Measurements from ENCODE around the gene MIPOL1. TPM values are rescaled to one million over a fixed set of nuclear protein-coding genes. Genes with fewer than 3 reads are reported as not detected.
"Not testable (repeated sequence)": the region's sequence is repeated elsewhere in the genome, so short reads cannot be mapped to it uniquely, and the experiment has no call there.

MIPOL1 gene
- total and polyA plus RNA-seq, 2 donors from 2014 or later, result 4.4 to 14.8 TPM

DNA sequence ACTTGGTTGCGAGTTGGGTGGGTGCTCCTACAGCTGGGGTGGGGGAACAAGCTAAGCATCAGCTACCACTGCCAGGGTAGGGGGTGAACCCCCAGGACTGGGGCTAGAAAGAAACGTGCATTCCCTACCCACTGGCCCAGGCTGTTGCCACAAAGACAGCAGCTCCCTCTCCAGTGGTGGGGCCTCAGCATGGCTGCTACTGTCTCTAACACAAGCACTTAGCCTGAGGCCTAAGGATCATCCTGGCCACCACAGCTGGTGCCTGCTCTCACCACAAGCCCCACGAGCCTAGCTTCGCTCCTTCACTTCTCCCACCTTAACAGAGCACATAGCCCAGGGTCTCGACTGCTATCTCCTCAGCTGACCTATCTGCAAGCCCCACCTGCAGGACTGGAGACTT lies 44.3 kb upstream of the MIPOL1 start:
- DNase-seq, result peak in 1 of 5 donors; percentile 42
- H3K9me3 ChIP-seq (ENCODE audit: control insufficient read depth in 2 of 3, insufficient read depth in 1 of 3, low read length in 3 of 3), result peaks cover 0 to 5% (median 0%) of the 10 kb centered on the region in 3 donors
- H3K36me3 ChIP-seq (ENCODE audit: control insufficient read depth in 2 of 3, insufficient read depth in 3 of 3, low read length in 3 of 3), result no peaks in the 10 kb centered on the region
- TF ChIP-seq, protein P1, sequence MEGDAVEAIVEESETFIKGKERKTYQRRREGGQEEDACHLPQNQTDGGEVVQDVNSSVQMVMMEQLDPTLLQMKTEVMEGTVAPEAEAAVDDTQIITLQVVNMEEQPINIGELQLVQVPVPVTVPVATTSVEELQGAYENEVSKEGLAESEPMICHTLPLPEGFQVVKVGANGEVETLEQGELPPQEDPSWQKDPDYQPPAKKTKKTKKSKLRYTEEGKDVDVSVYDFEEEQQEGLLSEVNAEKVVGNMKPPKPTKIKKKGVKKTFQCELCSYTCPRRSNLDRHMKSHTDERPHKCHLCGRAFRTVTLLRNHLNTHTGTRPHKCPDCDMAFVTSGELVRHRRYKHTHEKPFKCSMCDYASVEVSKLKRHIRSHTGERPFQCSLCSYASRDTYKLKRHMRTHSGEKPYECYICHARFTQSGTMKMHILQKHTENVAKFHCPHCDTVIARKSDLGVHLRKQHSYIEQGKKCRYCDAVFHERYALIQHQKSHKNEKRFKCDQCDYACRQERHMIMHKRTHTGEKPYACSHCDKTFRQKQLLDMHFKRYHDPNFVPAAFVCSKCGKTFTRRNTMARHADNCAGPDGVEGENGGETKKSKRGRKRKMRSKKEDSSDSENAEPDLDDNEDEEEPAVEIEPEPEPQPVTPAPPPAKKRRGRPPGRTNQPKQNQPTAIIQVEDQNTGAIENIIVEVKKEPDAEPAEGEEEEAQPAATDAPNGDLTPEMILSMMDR (IDR thresholded peaks at IDR 0.05; ENCODE audit: borderline replicate concordance, extremely low read depth, insufficient read depth), result no peak
- no peak overlapping the region for H3K4me3 ChIP-seq (ENCODE audit: low read length in 3 of 3)
- no peaks in the 10 kb centered on the region for H3K27me3 ChIP-seq (ENCODE audit: control insufficient read depth, insufficient read depth, low read length)
- H3K4me1 ChIP-seq (ENCODE audit: control insufficient read depth in 2 of 3, insufficient read depth in 2 of 3, low read depth in 1 of 3, low read length in 3 of 3), result no peaks in the 10 kb centered on the region
- no peak overlapping the region for H3K9ac ChIP-seq (ENCODE audit: low read length in 3 of 3)
- H3K27ac ChIP-seq (ENCODE audit: low read depth in 2 of 2, low read length in 2 of 2), result no peak overlapping the region
- intact Hi-C loops (cut with DNase I), result no loop called here
- no peak for FAIRE-seq

DNA sequence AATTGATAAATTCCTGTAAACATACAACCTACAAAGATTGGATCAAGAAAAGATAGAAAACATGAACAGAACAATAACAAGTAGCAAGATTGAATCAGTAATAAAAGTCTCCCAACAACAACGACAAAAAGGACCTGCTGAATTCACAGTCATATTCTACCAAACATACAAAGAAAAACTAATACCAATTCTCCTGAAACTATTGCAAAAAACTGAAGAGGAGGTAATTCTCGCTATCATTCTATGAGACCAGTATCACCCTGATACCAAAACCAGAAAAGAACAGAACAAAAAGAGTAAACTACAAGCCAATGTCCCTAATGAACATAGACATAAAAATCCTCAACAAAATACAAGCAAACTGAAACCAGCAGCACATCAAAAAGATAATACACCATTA lies 39.8 kb upstream of the MIPOL1 start:
- no peaks in the 10 kb centered on the region for H3K4me1 ChIP-seq (ENCODE audit: control insufficient read depth in 2 of 3, insufficient read depth in 2 of 3, low read depth in 1 of 3, low read length in 3 of 3)
- no peak overlapping the region for H3K9ac ChIP-seq (ENCODE audit: low read length in 3 of 3)
- H3K36me3 ChIP-seq (ENCODE audit: control insufficient read depth in 2 of 3, insufficient read depth in 3 of 3, low read length in 3 of 3), result no peaks in the 10 kb centered on the region
- H3K27ac ChIP-seq (ENCODE audit: low read depth in 2 of 2, low read length in 2 of 2), result no peak overlapping the region
- intact Hi-C loops (cut with DNase I), result no loop called here
- peaks cover 0 to 5% (median 0%) of the 10 kb centered on the region in 3 donors for H3K9me3 ChIP-seq (ENCODE audit: control insufficient read depth in 2 of 3, insufficient read depth in 1 of 3, low read length in 3 of 3)
- no peak for FAIRE-seq
- TF ChIP-seq, protein P1 (IDR thresholded peaks at IDR 0.05; ENCODE audit: borderline replicate concordance, extremely low read depth, insufficient read depth), result no peak
- no peak for DNase-seq
- no peaks in the 10 kb centered on the region for H3K27me3 ChIP-seq (ENCODE audit: control insufficient read depth, insufficient read depth, low read length)
- no peak overlapping the region for H3K4me3 ChIP-seq (ENCODE audit: low read length in 3 of 3)

DNA sequence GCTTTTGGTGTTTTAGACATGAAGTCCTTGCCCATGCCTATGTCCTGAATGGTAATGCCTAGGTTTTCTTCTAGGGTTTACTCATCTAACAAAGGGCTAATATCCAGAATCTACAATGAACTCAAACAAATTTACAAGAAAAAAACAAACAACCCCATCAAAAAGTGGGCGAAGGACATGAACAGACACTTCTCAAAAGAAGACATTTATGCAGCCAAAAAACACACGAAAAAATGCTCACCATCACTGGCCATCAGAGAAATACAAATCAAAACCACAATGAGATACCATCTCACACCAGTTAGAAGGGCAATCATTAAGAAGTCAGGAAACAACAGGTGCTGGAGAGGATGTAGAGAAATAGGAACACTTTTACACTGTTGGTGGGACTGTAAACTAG lies 35.4 kb upstream of the MIPOL1 start:
- not testable (repeated sequence) for H3K9me3 ChIP-seq (ENCODE audit: control insufficient read depth in 2 of 3, insufficient read depth in 1 of 3, low read length in 3 of 3); H3K36me3 ChIP-seq (ENCODE audit: control insufficient read depth in 2 of 3, insufficient read depth in 3 of 3, low read length in 3 of 3); FAIRE-seq

DNA sequence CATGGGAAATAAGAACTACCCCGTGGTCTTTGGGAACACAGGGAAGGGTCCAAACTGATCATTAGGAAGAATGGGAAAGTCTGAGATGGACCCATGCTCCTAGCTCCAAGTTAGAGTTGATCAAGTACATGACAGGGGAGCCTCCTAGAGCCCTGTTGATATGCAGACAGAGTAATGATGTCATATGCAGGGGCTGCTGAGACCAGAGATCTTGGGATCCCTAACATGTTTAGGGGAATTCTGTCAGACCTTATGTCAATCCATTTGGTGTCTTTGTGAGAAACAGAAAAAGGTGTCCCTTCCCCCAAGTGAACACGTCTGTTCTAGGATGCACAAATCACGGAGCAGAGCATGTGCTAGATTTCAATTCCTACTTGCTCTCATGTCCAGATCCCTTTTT lies 31.9 kb upstream of the MIPOL1 start:
- Histone ChIP-seq H3K27ac (ENCODE audit: low read depth in 2 of 2, low read length in 2 of 2) (no peak overlapping the region), H3K9ac (ENCODE audit: low read length in 3 of 3) (no peak overlapping the region), H3K9me3 (ENCODE audit: control insufficient read depth in 2 of 3, insufficient read depth in 1 of 3, low read length in 3 of 3) (no peaks in the 10 kb centered on the region), H3K4me1 (ENCODE audit: control insufficient read depth in 2 of 3, insufficient read depth in 2 of 3, low read depth in 1 of 3, low read length in 3 of 3) (no peaks in the 10 kb centered on the region), H3K27me3 (ENCODE audit: control insufficient read depth, insufficient read depth, low read length) (no peaks in the 10 kb centered on the region), H3K4me3 (ENCODE audit: low read length in 3 of 3) (no peak overlapping the region), H3K36me3 (ENCODE audit: control insufficient read depth in 2 of 3, insufficient read depth in 3 of 3, low read length in 3 of 3) (no peaks in the 10 kb centered on the region)
- TF ChIP-seq, protein P1 (IDR thresholded peaks at IDR 0.05; ENCODE audit: borderline replicate concordance, extremely low read depth, insufficient read depth), result no peak
- FAIRE-seq (no peak), DNase-seq (no peak)
- intact Hi-C loops (cut with DNase I), result no loop called here

More for the DNA sequence above, 35.4 kb upstream of the MIPOL1 start:
- intact Hi-C loops (cut with DNase I); H3K27me3 ChIP-seq (ENCODE audit: control insufficient read depth, insufficient read depth, low read length); DNase-seq; H3K4me1 ChIP-seq (ENCODE audit: control insufficient read depth in 2 of 3, insufficient read depth in 2 of 3, low read depth in 1 of 3, low read length in 3 of 3); H3K4me3 ChIP-seq (ENCODE audit: low read length in 3 of 3); H3K9ac ChIP-seq (ENCODE audit: low read length in 3 of 3); H3K27ac ChIP-seq (ENCODE audit: low read depth in 2 of 2, low read length in 2 of 2): not testable (repeated sequence)
